Ammon's horn (tissue), 1 donor: ENCODE data around the gene UBE2L5.

Experiments used
- DNase-seq: peaks from one replicate; pipeline ENCODE4 v3.0.0-alpha.2; 2016; ENCODE audit warnings: low spot score

UBE2L5 gene

GRCh38 chr13:30477346-30478195 is 55.3 kb downstream of the UBE2L5 start:
- no peak for DNase-seq
